ENCODE results near the gene UBE2H.

- TF ChIP-seq POLR2AphosphoS5 (IDR thresholded peaks at IDR 0.05; ENCODE audit: borderline replicate concordance, low read depth, low read length) (no peak), EZH2 (IDR thresholded peaks at IDR 0.05) (no peak), FOXP2 (optimal IDR thresholded peaks at IDR 0.05; ENCODE audit: control extremely low read depth, extremely low read length, insufficient read depth) (no peak)
Measured at GRCh38 chr7:129968592-129969383, 16.0 kb upstream of the UBE2H start.
